Measurements from ENCODE around the gene RBBP8NL. TPM values are rescaled to one million over a fixed set of nuclear protein-coding genes. Genes with fewer than 3 reads are reported as not detected.

The RBBP8NL gene
- polyA plus RNA-seq, 6 donors from 2014 or later, result not detected

- Mint-ChIP-seq H3K4me3 (peak overlapping the region in 6 of 8 donors; percentile 30 to 83 (median 64)), H3K4me1 (peaks cover 18 to 28% (median 24%) of the 10 kb centered on the region in 3 donors), H3K36me3 (no peaks in the 10 kb centered on the region), H3K27ac (no peak overlapping the region), H3K9me3 (no peaks in the 10 kb centered on the region), H3K27me3 (peaks cover 5 to 18% (median 11%) of the 10 kb centered on the region in 3 donors)
- DNase-seq (no peak), ATAC-seq (ENCODE audit: low read depth in 2 of 2) (no peak)
Measured at GRCh38 chr20:62368976-62369814, 58.1 kb downstream of the RBBP8NL start.

DNA sequence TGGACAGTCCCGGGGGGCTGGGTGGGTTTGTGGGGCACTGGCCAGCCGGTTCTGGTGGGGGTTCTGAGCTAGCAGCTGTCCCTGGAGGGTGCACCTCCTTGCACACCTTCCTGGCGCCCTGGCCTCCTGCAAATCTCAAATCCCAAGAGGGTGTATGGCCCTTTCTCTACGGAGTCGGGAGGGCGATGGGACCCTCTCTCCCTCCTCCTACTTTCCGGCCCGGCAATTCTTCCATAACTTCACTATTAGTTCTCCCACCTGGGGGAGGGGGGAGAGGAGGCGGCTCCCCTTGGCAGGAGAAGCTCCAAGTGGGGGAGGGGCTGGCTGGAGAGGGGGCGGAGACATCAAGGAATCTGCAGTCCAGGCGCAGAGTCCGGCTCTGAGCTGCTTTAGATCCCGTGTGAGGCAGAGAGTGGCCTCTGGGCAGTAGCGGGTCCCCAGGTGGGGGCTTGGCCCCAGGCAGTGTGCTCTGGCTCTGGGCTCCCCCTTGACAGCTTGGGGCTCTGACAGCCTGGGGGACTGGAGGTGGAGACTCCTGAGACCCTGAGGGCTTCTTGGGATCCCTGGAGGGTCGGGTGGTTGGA is 58.9 kb downstream of the RBBP8NL start:
- H3K4me1 Mint-ChIP-seq, result peaks cover 15 to 27% (median 25%) of the 10 kb centered on the region in 3 donors
- peak overlapping the region in 2 of 6 donors; percentile 57 to 66 for H3K27ac Mint-ChIP-seq
- H3K9me3 Mint-ChIP-seq, result no peaks in the 10 kb centered on the region
- ATAC-seq (ENCODE audit: low read depth in 2 of 2), result no peak
- H3K27me3 Mint-ChIP-seq, result peaks cover 5 to 18% (median 11%) of the 10 kb centered on the region in 3 donors
- no peaks in the 10 kb centered on the region for H3K36me3 Mint-ChIP-seq
- peak overlapping the region; percentile 74 to 91 (median 87) for H3K4me3 Mint-ChIP-seq
- DNase-seq, result no peak

DNA sequence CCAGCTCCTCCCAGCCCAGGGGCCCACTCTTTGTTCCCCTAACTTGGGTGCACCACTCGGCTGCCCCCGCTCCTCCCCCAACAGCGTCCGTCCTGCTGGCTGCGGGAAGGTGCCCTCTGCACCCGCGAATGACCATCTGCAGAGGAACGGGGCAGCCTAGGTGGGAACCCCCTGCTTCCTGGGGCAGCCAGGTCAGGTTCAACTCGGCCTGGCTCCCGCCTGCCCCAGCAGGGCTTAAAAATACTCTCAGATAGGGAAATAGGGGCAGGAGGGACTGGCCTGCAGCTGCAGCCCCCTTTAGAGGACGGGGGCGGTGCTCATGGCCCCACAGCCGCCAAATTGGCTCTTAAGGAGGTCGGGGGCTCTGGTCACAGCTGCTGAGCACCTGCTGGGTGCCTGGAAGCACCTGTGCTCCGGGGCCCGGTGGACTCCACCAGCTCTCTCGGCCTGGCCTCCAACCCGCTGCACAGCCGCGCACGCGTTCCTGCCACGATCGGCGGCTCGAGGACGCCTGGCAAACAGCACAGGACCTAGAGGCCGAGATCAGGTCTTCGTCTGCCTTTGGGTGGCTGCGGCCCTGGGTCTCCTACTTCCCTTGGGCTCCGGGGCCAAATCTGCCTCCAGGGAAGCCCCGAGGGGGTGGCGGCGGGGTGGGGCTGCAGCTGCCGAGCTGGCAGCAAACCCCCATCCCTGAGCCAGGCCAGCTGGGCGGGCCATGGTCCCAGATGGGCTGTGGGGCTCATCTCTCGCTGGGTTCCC is 59.5 kb downstream of the RBBP8NL start:
- Mint-ChIP-seq H3K36me3 (no peaks in the 10 kb centered on the region), H3K27me3 (peaks cover 4 to 17% (median 5%) of the 10 kb centered on the region in 3 donors), H3K27ac (peak overlapping the region in 3 of 6 donors; percentile 57 to 87 (median 75)), H3K4me1 (peaks cover 15 to 32% (median 22%) of the 10 kb centered on the region in 3 donors), H3K4me3 (peak overlapping the region; percentile 74 to 91 (median 87)), H3K9me3 (no peaks in the 10 kb centered on the region)
- peak; percentile 14 to 17 for ATAC-seq (ENCODE audit: low read depth in 2 of 2)
- DNase-seq, result peak; percentile 33

DNA sequence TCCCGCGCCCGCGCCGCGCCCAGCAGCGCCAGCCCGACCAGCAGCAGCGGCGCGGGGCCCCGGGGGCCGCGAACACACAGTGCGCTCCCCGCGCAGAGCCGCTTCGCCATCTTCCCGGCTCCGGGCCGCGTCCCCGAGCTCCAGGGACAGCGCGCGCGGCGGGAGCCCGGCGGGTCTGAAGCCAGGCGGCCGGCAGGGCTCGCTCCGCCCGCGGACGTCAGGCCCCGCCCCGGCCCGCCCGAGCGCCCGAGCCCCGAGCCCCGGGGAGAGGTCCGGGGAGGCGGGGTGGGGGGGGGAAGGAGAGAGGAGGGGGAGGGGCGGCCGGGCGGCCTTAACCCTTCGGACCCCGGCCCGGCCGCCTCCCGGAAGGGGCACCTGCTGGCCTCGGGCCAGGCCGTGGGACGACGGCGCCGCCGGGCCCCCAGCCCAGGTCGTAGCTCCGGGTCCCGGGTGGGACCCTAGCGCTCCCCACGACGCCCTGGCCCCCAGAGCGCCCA is 60.2 kb downstream of the RBBP8NL start, which contains the start of gene LAMA5:
TSS of gene LAMA5 (minus strand) at position 177 of the 497 bp plus-strand sequence. CDS start at position 110, 67 bp downstream.
- no peaks in the 10 kb centered on the region for H3K9me3 Mint-ChIP-seq
- ATAC-seq (ENCODE audit: low read depth in 2 of 2) (peak; percentile 42 to 44), DNase-seq (peak; percentile 28)
- no peaks in the 10 kb centered on the region for H3K36me3 Mint-ChIP-seq
- H3K4me3 Mint-ChIP-seq, result peak within 1 kb of the TSS; percentile 74 to 91 (median 86)
- peaks cover 15 to 37% (median 24%) of the 10 kb centered on the region in 3 donors for H3K4me1 Mint-ChIP-seq
- H3K27me3 Mint-ChIP-seq, result peaks cover 0 to 14% (median 4%) of the 10 kb centered on the region in 3 donors
- peak within 1 kb of the TSS in 3 of 6 donors; percentile 57 to 87 (median 75) for H3K27ac Mint-ChIP-seq

- no peaks in the 10 kb centered on the region for H3K36me3 Mint-ChIP-seq
- peak overlapping the region; percentile 32 to 87 (median 76) for H3K4me3 Mint-ChIP-seq
- H3K27me3 Mint-ChIP-seq, result peaks cover 0 to 14% (median 4%) of the 10 kb centered on the region in 3 donors
- H3K4me1 Mint-ChIP-seq, result peaks cover 15 to 37% (median 24%) of the 10 kb centered on the region in 3 donors
- no peaks in the 10 kb centered on the region for H3K9me3 Mint-ChIP-seq
- DNase-seq (peak; percentile 51), ATAC-seq (ENCODE audit: low read depth in 2 of 2) (peak; percentile 56)
- no peak overlapping the region for H3K27ac Mint-ChIP-seq
Measured at GRCh38 chr20:62366370-62367135, 60.8 kb downstream of the RBBP8NL start.

DNA sequence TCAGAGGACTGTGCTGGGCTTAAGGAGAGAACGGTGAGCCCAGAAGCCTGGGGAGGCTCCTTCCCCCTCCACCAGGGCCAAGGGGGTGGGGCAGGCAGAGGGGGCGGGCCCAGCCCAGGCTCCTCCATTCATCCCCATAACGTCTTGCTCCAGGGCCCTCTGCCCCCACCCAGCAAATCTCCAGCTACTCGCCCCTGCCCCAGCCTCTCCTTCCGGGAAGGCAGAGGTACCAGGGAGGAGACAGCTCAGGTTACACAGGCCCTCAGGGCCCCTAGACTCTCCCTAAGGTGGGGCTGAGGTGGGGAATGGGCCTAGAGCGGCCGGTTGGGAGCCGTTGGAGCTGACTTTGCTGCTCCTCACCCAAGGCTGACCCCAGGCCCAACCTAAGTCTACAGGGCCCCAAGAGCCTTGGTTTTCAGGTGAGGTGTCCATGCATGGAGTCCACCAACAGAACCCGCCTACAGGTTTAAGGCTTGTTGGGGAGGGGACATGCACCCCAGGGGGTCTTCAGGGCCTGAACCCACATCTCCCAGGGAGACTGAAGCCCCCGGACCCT is 61.4 kb downstream of the RBBP8NL start:
- Mint-ChIP-seq H3K36me3 (no peaks in the 10 kb centered on the region), H3K9me3 (no peaks in the 10 kb centered on the region), H3K4me3 (peak overlapping the region; percentile 32 to 87 (median 75)), H3K27me3 (peaks cover 0 to 14% (median 4%) of the 10 kb centered on the region in 3 donors), H3K4me1 (peaks cover 15 to 37% (median 24%) of the 10 kb centered on the region in 3 donors), H3K27ac (peak overlapping the region in 2 of 6 donors; percentile 39 to 61)
- DNase-seq, result no peak
- peak in 1 of 2 donors; percentile 22 for ATAC-seq (ENCODE audit: low read depth in 2 of 2)

- peak overlapping the region in 1 of 6 donors; percentile 39 for H3K27ac Mint-ChIP-seq
- H3K9me3 Mint-ChIP-seq, result no peaks in the 10 kb centered on the region
- no peaks in the 10 kb centered on the region for H3K36me3 Mint-ChIP-seq
- H3K27me3 Mint-ChIP-seq, result peaks cover 0 to 14% (median 4%) of the 10 kb centered on the region in 3 donors
- ATAC-seq (ENCODE audit: low read depth in 2 of 2), result no peak
- peaks cover 15 to 37% (median 25%) of the 10 kb centered on the region in 3 donors for H3K4me1 Mint-ChIP-seq
- peak overlapping the region; percentile 16 to 87 (median 70) for H3K4me3 Mint-ChIP-seq
- DNase-seq, result no peak
Measured at GRCh38 chr20:62364911-62365736, 62.2 kb downstream of the RBBP8NL start.

- Mint-ChIP-seq H3K4me1 (peaks cover 12 to 37% (median 26%) of the 10 kb centered on the region in 3 donors), H3K4me3 (peak overlapping the region in 3 of 8 donors; percentile 43 to 81 (median 79)), H3K27me3 (peaks cover 0 to 10% (median under 1%) of the 10 kb centered on the region in 3 donors), H3K27ac (peak overlapping the region in 2 of 6 donors; percentile 31 to 60), H3K9me3 (no peaks in the 10 kb centered on the region), H3K36me3 (no peaks in the 10 kb centered on the region)
- ATAC-seq (ENCODE audit: low read depth in 2 of 2) (no peak), DNase-seq (no peak)
Measured at GRCh38 chr20:62363920-62364851, 63.2 kb downstream of the RBBP8NL start.

GRCh38 chr20:62362991-62363919 is 64.1 kb downstream of the RBBP8NL start:
- DNase-seq (no peak), ATAC-seq (ENCODE audit: low read depth in 2 of 2) (no peak)
- H3K9me3 Mint-ChIP-seq, result no peaks in the 10 kb centered on the region
- H3K4me3 Mint-ChIP-seq, result peak overlapping the region in 2 of 8 donors; percentile 38 to 79
- H3K27me3 Mint-ChIP-seq, result peaks cover 0 to 1% (median 0%) of the 10 kb centered on the region in 3 donors
- peak overlapping the region in 3 of 6 donors; percentile 31 to 60 (median 57) for H3K27ac Mint-ChIP-seq
- H3K36me3 Mint-ChIP-seq, result no peaks in the 10 kb centered on the region
- H3K4me1 Mint-ChIP-seq, result peaks cover 12 to 34% (median 25%) of the 10 kb centered on the region in 3 donors

DNA sequence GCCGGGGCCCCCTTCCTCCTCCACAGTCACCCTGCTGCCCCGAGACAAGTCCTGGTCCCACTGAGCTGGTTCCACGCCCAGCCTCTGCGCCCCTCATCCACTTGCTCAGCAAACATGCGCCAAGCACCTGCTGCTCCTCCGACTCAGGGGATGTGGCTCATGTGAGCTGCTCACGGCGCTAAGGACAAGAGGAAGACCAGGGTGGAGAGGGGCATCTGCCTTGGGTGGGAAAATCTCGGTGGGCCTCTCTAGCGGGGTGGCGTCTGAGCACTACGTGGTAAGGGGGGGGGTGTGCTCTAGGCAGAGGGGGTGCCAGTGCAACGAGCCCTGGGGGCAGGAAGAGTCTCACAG is 64.8 kb downstream of the RBBP8NL start:
- peak overlapping the region in 1 of 6 donors; percentile 57 for H3K27ac Mint-ChIP-seq
- no peaks in the 10 kb centered on the region for H3K9me3 Mint-ChIP-seq
- no peak overlapping the region for H3K4me3 Mint-ChIP-seq
- no peaks in the 10 kb centered on the region for H3K27me3 Mint-ChIP-seq
- ATAC-seq (ENCODE audit: low read depth in 2 of 2) (no peak), DNase-seq (no peak)
- peaks cover 11 to 35% (median 22%) of the 10 kb centered on the region in 3 donors for H3K4me1 Mint-ChIP-seq
- no peaks in the 10 kb centered on the region for H3K36me3 Mint-ChIP-seq

All from naive B cell (primary cell).